HG03354 (cell line): ENCODE measurements around the gene KRTAP27-1.

Experiments
- ATAC-seq: cut with Tn5 transposase; IDR thresholded peaks from one replicate; pipeline ENCODE4 v1.9.1; 2021; ENCODE audit warnings: mild to moderate bottlenecking; ENCODE audit not compliant: unreplicated experiment, poor library complexity, severe bottlenecking

Gene KRTAP27-1

GRCh38 chr21:30306884-30307283 is 30.6 kb downstream of the KRTAP27-1 start:
- ATAC-seq = no peak

GRCh38 chr21:30305136-30305535 is 32.4 kb downstream of the KRTAP27-1 start:
- no peak for ATAC-seq

- ATAC-seq = no peak
Observed at GRCh38 chr21:30289215-30289614, 48.3 kb downstream of the KRTAP27-1 start, which contains the start of gene KRTAP25-1. Gene KRTAP25-1, minus strand, starts transcription at chr21:30289514. Its CDS starts 24 bp downstream, at chr21:30289490.
